ENCODE data around the gene RANBP1. TPM values are rescaled to one million over a fixed set of nuclear protein-coding genes. Genes with fewer than 3 reads are reported as not detected.
A peak's percentile ranks its signal among the peaks of the same experiment; 100 is the strongest.

Gene RANBP1
- total and polyA plus RNA-seq, 9 of the 15 experiments (the other 6 are each of a cell fraction or from before 2014, with no cell fraction given), result 162 to 2,891 (median 1,289) TPM

DNA sequence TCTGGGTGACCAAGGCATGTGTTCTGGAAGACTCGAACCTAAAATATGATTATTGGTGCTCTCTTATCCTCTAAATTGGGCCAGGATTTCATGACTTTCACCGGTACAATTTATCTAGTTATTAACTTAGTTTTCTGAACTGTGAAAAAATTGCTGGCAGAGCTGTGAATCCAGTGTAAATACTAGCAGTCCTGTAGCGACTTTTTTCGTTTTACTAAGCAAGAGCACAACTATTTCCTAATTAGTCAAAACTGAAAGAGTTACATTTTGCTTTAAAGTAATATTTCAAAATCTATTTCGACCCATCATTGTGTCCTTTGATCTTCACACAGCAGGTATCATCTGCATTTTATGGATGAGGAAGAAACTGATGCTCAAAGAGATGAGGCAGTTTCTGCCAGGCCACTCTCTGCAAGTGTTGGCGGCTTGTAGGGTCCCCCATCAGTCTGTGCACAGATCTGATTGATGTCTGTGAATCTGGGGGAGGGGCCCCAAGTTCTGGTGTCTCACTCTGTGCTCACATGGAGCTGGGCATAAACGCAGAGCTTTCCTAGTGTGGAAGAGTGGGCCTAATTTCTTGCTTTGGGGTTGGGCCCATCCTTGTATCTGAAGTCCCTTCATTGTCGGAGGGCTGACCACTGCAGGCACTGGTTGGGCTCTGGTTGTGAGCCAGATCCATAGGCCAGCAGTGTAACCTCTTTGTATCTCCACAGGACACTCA, 2.6 kb downstream of the RANBP1 start (continued):
- no peak for TF ChIP-seq TEAD4 (IDR thresholded peaks at IDR 0.05; ENCODE audit: low read length)
- TF ChIP-seq TEAD4 (CRISPR knock-in tag; IDR thresholded peaks at IDR 0.05; ENCODE audit: borderline replicate concordance), result no peak
- TF ChIP-seq, protein P1, sequence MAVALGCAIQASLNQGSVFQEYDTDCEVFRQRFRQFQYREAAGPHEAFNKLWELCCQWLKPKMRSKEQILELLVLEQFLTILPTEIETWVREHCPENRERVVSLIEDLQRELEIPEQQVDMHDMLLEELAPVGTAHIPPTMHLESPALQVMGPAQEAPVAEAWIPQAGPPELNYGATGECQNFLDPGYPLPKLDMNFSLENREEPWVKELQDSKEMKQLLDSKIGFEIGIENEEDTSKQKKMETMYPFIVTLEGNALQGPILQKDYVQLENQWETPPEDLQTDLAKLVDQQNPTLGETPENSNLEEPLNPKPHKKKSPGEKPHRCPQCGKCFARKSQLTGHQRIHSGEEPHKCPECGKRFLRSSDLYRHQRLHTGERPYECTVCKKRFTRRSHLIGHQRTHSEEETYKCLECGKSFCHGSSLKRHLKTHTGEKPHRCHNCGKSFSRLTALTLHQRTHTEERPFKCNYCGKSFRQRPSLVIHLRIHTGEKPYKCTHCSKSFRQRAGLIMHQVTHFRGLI (CRISPR knock-in tag; IDR thresholded peaks at IDR 0.05), result peak; percentile 45; the same call in 1 of the 2 replicates
- TF ChIP-seq POLR2A (conservative IDR thresholded peaks at IDR 0.05), result peak; percentile 52; the same call in 1 of the 2 replicates
- peak; percentile 66 for TF ChIP-seq POU5F1 (IDR thresholded peaks at IDR 0.05; ENCODE audit: borderline replicate concordance, low read depth, low read length, partially characterized antibody)
- TF ChIP-seq, protein P2, sequence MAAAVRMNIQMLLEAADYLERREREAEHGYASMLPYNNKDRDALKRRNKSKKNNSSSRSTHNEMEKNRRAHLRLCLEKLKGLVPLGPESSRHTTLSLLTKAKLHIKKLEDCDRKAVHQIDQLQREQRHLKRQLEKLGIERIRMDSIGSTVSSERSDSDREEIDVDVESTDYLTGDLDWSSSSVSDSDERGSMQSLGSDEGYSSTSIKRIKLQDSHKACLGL (CRISPR knock-in tag; IDR thresholded peaks at IDR 0.05; ENCODE audit: borderline replicate concordance, poor library complexity, severe bottlenecking), result no peak
- no peak for TF ChIP-seq NFE2L1 (tag; IDR thresholded peaks at IDR 0.05; ENCODE audit: borderline replicate concordance, low read depth)
- TF ChIP-seq, protein P3, sequence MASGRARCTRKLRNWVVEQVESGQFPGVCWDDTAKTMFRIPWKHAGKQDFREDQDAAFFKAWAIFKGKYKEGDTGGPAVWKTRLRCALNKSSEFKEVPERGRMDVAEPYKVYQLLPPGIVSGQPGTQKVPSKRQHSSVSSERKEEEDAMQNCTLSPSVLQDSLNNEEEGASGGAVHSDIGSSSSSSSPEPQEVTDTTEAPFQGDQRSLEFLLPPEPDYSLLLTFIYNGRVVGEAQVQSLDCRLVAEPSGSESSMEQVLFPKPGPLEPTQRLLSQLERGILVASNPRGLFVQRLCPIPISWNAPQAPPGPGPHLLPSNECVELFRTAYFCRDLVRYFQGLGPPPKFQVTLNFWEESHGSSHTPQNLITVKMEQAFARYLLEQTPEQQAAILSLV (tag; IDR thresholded peaks at IDR 0.05), result no peak
- no peak for TF ChIP-seq XRCC5 (IDR thresholded peaks at IDR 0.05; ENCODE audit: low read depth, low read length)
- TF ChIP-seq PHF8 (IDR thresholded peaks at IDR 0.05; ENCODE audit: borderline replicate concordance, low read length), result no peak
- no peak for TF ChIP-seq SMAD2 (IDR thresholded peaks at IDR 0.05; ENCODE audit: low read depth, low read length)
- TF ChIP-seq, protein P4, sequence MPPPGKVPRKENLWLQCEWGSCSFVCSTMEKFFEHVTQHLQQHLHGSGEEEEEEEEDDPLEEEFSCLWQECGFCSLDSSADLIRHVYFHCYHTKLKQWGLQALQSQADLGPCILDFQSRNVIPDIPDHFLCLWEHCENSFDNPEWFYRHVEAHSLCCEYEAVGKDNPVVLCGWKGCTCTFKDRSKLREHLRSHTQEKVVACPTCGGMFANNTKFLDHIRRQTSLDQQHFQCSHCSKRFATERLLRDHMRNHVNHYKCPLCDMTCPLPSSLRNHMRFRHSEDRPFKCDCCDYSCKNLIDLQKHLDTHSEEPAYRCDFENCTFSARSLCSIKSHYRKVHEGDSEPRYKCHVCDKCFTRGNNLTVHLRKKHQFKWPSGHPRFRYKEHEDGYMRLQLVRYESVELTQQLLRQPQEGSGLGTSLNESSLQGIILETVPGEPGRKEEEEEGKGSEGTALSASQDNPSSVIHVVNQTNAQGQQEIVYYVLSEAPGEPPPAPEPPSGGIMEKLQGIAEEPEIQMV (tag; conservative IDR thresholded peaks at IDR 0.05; ENCODE audit: low read depth), result no peak
- no peak for TF ChIP-seq ZBTB8A (IDR thresholded peaks at IDR 0.05; ENCODE audit: partially characterized antibody)
- 0 out of 2 replicates have a peak, but pooled peaks have one; percentile 5 for TF ChIP-seq TCFL5 (CRISPR knock-in tag; conservative IDR thresholded peaks at IDR 0.05)

Measured in K562 (cell line).